HepG2 (cell line): ENCODE results near the gene SLC13A3. TPM values are rescaled to one million over a fixed set of nuclear protein-coding genes. Genes with fewer than 3 reads are reported as not detected.

ENCODE experiments used
- DMAP1 ChIP-seq: IDR thresholded peaks from 2 replicates; pipeline ENCODE4 v1.6.1; 2016
- KAT7 ChIP-seq: IDR thresholded peaks from 2 replicates; pipeline ENCODE4 v1.6.1; 2018; ENCODE audit warnings: borderline replicate concordance, missing compliant biosample characterization
- KDM4B ChIP-seq: sonication (generic); formaldehyde crosslinking; IDR thresholded peaks from 2 replicates; pipeline ENCODE4 v1.4.0; 2020; ENCODE audit warnings: missing genetic modification reagents
- MAZ ChIP-seq, 2 experiments: sonication (generic) in 1 of 2; formaldehyde crosslinking in 1 of 2; IDR thresholded peaks; 2 replicates each; pipeline versions ENCODE4 v1.5.0 to v1.6.1; 2012 to 2020; ENCODE audit warnings: low read depth in 2 of 2, mild to moderate bottlenecking in 2 of 2, borderline replicate concordance in 1 of 2, improper control_type of control experiment in 1 of 2, low read length in 1 of 2, missing genetic modification reagents in 1 of 2, moderate library complexity in 1 of 2
- MLX ChIP-seq: IDR thresholded peaks from 2 replicates; pipeline ENCODE4 v1.6.1; 2016
- MYPOP ChIP-seq: sonication (generic); formaldehyde crosslinking; IDR thresholded peaks from 2 replicates; pipeline ENCODE4 v1.8.1; 2023; ENCODE audit warnings: mild to moderate bottlenecking, moderate library complexity, missing genetic modification reagents
- PPARG ChIP-seq: conservative IDR thresholded peaks from 2 replicates; pipeline ENCODE4 v1.6.1; 2016; ENCODE audit warnings: missing biosample characterization, missing genetic modification reagents
- PRDM10 ChIP-seq: sonication (generic); formaldehyde crosslinking; IDR thresholded peaks from 2 replicates; pipeline ENCODE4 v1.4.0; 2020; ENCODE audit warnings: low read depth, missing genetic modification reagents
- SIX4 ChIP-seq: sonication (generic); formaldehyde crosslinking; IDR thresholded peaks from 2 replicates; pipeline ENCODE4 v1.4.0; 2020; ENCODE audit warnings: missing genetic modification reagents
- STAT5B ChIP-seq: sonication (generic); formaldehyde crosslinking; IDR thresholded peaks from 2 replicates; pipeline ENCODE4 v1.4.0; 2020; ENCODE audit warnings: missing genetic modification reagents
- ZEB1 ChIP-seq: IDR thresholded peaks from 2 replicates; pipeline ENCODE4 v1.6.1; 2012; ENCODE audit warnings: mild to moderate bottlenecking, low read depth, inconsistent platforms; ENCODE audit not compliant: insufficient replicate concordance
- ZFP91 ChIP-seq: sonication (generic); formaldehyde crosslinking; IDR thresholded peaks from 2 replicates; pipeline ENCODE4 v1.9.0; 2022; ENCODE audit warnings: missing genetic modification reagents, mild to moderate bottlenecking, borderline replicate concordance
- ZNF230 ChIP-seq: sonication (generic); formaldehyde crosslinking; IDR thresholded peaks from 2 replicates; pipeline ENCODE4 v1.4.0; 2020; ENCODE audit warnings: mild to moderate bottlenecking, missing genetic modification reagents
- ZNF280D ChIP-seq: sonication (generic); formaldehyde crosslinking; IDR thresholded peaks from 2 replicates; pipeline ENCODE4 v1.5.1; 2020; ENCODE audit warnings: mild to moderate bottlenecking, missing genetic modification reagents
- ZNF543 ChIP-seq: sonication (generic); formaldehyde crosslinking; IDR thresholded peaks from 2 replicates; pipeline ENCODE4 v1.4.0; 2020; ENCODE audit warnings: mild to moderate bottlenecking, missing genetic modification reagents
- ZNF747 ChIP-seq: sonication (generic); formaldehyde crosslinking; IDR thresholded peaks from 2 replicates; pipeline ENCODE4 v1.8.1; 2023; ENCODE audit warnings: missing genetic modification reagents, mild to moderate bottlenecking, borderline replicate concordance
- ZNF841 ChIP-seq: sonication (generic); formaldehyde crosslinking; IDR thresholded peaks from 2 replicates; pipeline ENCODE4 v1.8.1; 2023; ENCODE audit warnings: missing genetic modification reagents, borderline replicate concordance
- polyA plus RNA-seq, 8 experiments: library from polyadenylated mRNA; depleted of rRNA in 3 of 8; stranded (reverse) in 7 of 8; unstranded in 1 of 8; fragments of >200 nt; fragmentation: Illumina TruSeq in 4 of 8; extraction: Trizol in 4 of 8; gene quantifications; 2 replicates each; pipeline versions ENCODE4 v1.2.1 to v1.2.3, GENCODE V29; 2011 to 2016; ENCODE audit warnings: low read depth in 4 of 8, missing spikeins in 1 of 8, mixed read lengths in 1 of 8; ENCODE audit not compliant: insufficient read depth in 1 of 8
- total RNA-seq, 5 experiments: library from RNA; depleted of rRNA; stranded (reverse); fragments of >200 nt; fragmentation: Illumina TruSeq; extraction: Trizol; gene quantifications; 2 replicates each; pipeline ENCODE4 v1.2.3, GENCODE V29; 2016; ENCODE audit warnings: low read depth in 1 of 5

The SLC13A3 gene
- total and polyA plus RNA-seq, 2 of the 13 experiments (the other 11 are each of a cell fraction or from before 2014, with no cell fraction given): 66.5 to 76.0 TPM

- 0 out of 2 replicates have a peak, but pooled peaks have one; percentile 26 for TF ChIP-seq MAZ (IDR thresholded peaks at IDR 0.05; ENCODE audit: borderline replicate concordance, low read depth, low read length)
- peak; percentile 78 for TF ChIP-seq MAZ (CRISPR knock-in tag; IDR thresholded peaks at IDR 0.05; ENCODE audit: low read depth)
- peak; percentile 80 for TF ChIP-seq MLX (CRISPR knock-in tag)
- TF ChIP-seq PRDM10 (CRISPR knock-in tag): peak; percentile 74; the same call in 1 of the 2 replicates
- TF ChIP-seq STAT5B (CRISPR knock-in tag): no peak; the same call in 1 of the 2 replicates
- TF ChIP-seq PPARG: peak; percentile 79
- TF ChIP-seq ZNF230 (CRISPR knock-in tag): 0 out of 2 replicates have a peak, but pooled peaks have one; percentile 72
- peak; percentile 91; the same call in 1 of the 2 replicates for TF ChIP-seq ZNF747 (CRISPR knock-in tag)
- TF ChIP-seq ZEB1: peak; percentile 59
- TF ChIP-seq MYPOP (CRISPR knock-in tag): peak; percentile 69; the same call in 1 of the 2 replicates
- peak; percentile 60; the same call in 1 of the 2 replicates for TF ChIP-seq DMAP1 (CRISPR knock-in tag)
- peak; percentile 88 for TF ChIP-seq ZNF280D
- peak; percentile 73; the same call in 1 of the 2 replicates for TF ChIP-seq ZFP91 (CRISPR knock-in tag)
- TF ChIP-seq ZNF543: peak; percentile 93; the same call in 1 of the 2 replicates
- no peak for TF ChIP-seq KAT7 (CRISPR knock-in tag)
- TF ChIP-seq ZNF841 (CRISPR knock-in tag): no peak
- TF ChIP-seq KDM4B (CRISPR knock-in tag): no peak; the same call in 1 of the 2 replicates
- TF ChIP-seq SIX4 (CRISPR knock-in tag): peak; percentile 80
These were observed 23.2 kb upstream of the SLC13A3 start (continued) for GRCh38 chr20:46674253-46675083.
